ENCODE measurements around the gene MELK. TPM values are rescaled to one million over a fixed set of nuclear protein-coding genes. Genes with fewer than 3 reads are reported as not detected.

Gene MELK
- total RNA-seq, 2 experiments from 2014 or later, result 44.3 to 49.5 TPM

GRCh38 chr9:36676778-36677485, 104.2 kb downstream of the MELK start:
- Mint-ChIP-seq H3K9me3 (no peaks in the 10 kb centered on the region), H3K36me3 (ENCODE audit: low read depth) (peaks cover 48% of the 10 kb centered on the region), H3K27me3 (no peaks in the 10 kb centered on the region), H3K27ac (peak overlapping the region; percentile 45), H3K4me1 (ENCODE audit: low read depth) (peaks cover 16% of the 10 kb centered on the region), H3K4me3 (no peak overlapping the region)
- CTCF ChIA-PET, result interaction anchor here (1.1 to 1.4 kb wide), 2 partner anchors 44 to 52 kb away, joined by 3 to 4 read pairs; no protein-coding TSS in a partner anchor
- POLR2A ChIA-PET, result no interaction called here
- DNase-seq (no peak), ATAC-seq (peak; percentile 60)
- intact Hi-C loops (cut with micrococcal nuclease), result no loop called here
- no peak for TF ChIP-seq CTCF (IDR thresholded peaks at IDR 0.05)

GRCh38 chr9:36677611-36678010, 104.9 kb downstream of the MELK start:
- ATAC-seq (no peak), DNase-seq (no peak)
- no peak overlapping the region for H3K4me3 Mint-ChIP-seq
- H3K27me3 Mint-ChIP-seq, result no peaks in the 10 kb centered on the region
- CTCF ChIA-PET, result interaction anchor here (1.1 to 1.4 kb wide), 2 partner anchors 45 to 51 kb away, joined by 3 to 4 read pairs; no protein-coding TSS in a partner anchor
- intact Hi-C loops (cut with micrococcal nuclease), result no loop called here
- no peaks in the 10 kb centered on the region for H3K9me3 Mint-ChIP-seq
- no peak for TF ChIP-seq CTCF (IDR thresholded peaks at IDR 0.05)
- peaks cover 44% of the 10 kb centered on the region for H3K36me3 Mint-ChIP-seq (ENCODE audit: low read depth)
- H3K27ac Mint-ChIP-seq, result no peak overlapping the region
- POLR2A ChIA-PET, result no interaction called here
- peaks cover 16% of the 10 kb centered on the region for H3K4me1 Mint-ChIP-seq (ENCODE audit: low read depth)

DNA sequence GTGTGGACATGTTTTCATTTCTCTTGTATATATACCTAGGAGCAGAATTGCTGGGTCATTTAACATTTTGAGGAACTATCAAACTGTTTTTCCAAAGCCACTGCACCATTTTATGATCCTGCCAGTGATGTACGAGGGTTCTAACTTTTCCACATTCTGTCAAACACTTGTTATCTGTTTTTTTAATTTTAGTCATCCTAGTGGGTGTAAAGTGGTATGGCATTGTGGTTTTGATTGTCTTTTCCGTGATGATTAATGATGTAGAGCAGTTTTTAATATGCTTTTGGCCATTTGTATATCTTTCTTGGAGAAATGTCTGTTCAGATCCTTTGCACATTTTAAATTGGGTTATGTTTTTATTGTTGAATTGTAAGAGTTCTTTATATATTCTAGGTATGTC, 107.0 kb downstream of the MELK start:
- DNase-seq (no peak), ATAC-seq (no peak)
- intact Hi-C loops (cut with micrococcal nuclease), result no loop called here
- peaks cover 42% of the 10 kb centered on the region for H3K36me3 Mint-ChIP-seq (ENCODE audit: low read depth)
- ChIA-PET POLR2A (no interaction called here), CTCF (no interaction called here)
- peaks cover 16% of the 10 kb centered on the region for H3K4me1 Mint-ChIP-seq (ENCODE audit: low read depth)
- H3K4me3 Mint-ChIP-seq, result no peak overlapping the region
- TF ChIP-seq CTCF (IDR thresholded peaks at IDR 0.05), result no peak
- H3K27ac Mint-ChIP-seq, result no peak overlapping the region
- H3K27me3 Mint-ChIP-seq, result no peaks in the 10 kb centered on the region
- H3K9me3 Mint-ChIP-seq, result peaks cover 5% of the 10 kb centered on the region

DNA sequence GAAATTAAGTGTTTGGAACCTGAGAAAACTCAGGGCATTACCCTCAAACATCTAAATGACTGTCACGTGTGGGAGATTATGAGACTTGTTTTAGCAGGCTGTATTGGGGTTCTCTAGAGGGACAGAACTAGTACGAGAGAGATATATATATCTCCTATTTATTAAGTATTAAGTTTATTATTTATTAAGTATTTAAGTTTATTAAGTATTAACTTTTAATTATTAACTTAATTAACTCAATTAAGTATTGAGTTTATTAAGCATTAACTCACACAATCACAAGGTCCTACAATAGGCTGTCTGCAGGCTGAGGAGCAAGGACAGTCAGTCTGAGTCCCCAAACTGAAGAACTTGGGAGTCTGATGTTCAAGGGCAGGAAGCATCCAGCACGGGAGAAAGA, 113.8 kb downstream of the MELK start:
- POLR2A ChIA-PET, result no interaction called here
- peaks cover 5% of the 10 kb centered on the region for H3K27me3 Mint-ChIP-seq
- no peak overlapping the region for H3K4me3 Mint-ChIP-seq
- no peak for ATAC-seq
- H3K27ac Mint-ChIP-seq, result no peak overlapping the region
- peaks cover 5% of the 10 kb centered on the region for H3K9me3 Mint-ChIP-seq
- H3K4me1 Mint-ChIP-seq (ENCODE audit: low read depth), result no peaks in the 10 kb centered on the region
- H3K36me3 Mint-ChIP-seq (ENCODE audit: low read depth), result peaks cover 4% of the 10 kb centered on the region
- DNase-seq, result no peak
- TF ChIP-seq CTCF (IDR thresholded peaks at IDR 0.05), result no peak
- intact Hi-C loops (cut with micrococcal nuclease), result no loop called here
- CTCF ChIA-PET, result no interaction called here

DNA sequence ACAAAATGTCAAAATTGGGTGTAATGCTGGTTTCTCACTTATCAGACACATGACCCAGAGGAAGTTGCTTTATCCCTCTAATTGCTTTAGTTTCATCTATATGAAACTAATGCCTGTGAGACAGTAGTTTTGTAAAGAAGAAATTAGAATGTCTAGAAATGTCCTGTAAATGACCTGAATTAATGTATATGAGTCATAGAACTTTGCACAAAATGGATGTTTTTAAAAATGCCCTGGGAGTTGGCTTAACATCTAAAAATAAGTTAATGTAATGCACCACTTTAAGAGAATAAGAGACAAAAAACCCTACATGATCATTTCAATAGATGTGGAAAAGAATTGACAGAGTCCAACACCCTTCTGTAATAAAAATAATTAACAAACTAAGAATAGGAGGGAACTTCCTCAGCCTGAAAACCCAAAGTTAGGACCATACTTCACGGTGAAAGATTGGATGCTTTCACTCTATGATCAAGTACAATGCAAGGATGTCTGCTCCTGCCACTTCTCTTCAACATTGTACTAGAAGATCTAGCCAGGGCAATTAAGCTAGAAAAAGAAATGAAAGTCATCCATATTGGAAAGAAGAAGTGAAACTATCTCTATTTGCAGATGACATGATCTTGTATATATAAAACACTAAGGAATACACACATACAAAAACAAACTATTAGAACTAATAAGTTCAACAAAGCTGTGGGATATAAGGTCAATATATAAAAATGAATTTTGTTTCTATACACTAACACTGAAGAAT, 117.9 kb downstream of the MELK start:
- ATAC-seq (no peak), DNase-seq (no peak)
- H3K36me3 Mint-ChIP-seq (ENCODE audit: low read depth), result no peaks in the 10 kb centered on the region
- intact Hi-C loops (cut with micrococcal nuclease), result no loop called here
- peaks cover 7% of the 10 kb centered on the region for H3K27me3 Mint-ChIP-seq
- H3K4me1 Mint-ChIP-seq (ENCODE audit: low read depth), result no peaks in the 10 kb centered on the region
- TF ChIP-seq CTCF (IDR thresholded peaks at IDR 0.05), result no peak
- POLR2A ChIA-PET, result no interaction called here
- CTCF ChIA-PET, result interaction anchor here (0.6 kb wide), 1 partner anchor 51 kb away, joined by 3 read pairs; no protein-coding TSS in a partner anchor
- no peak overlapping the region for H3K4me3 Mint-ChIP-seq
- no peaks in the 10 kb centered on the region for H3K9me3 Mint-ChIP-seq
- no peak overlapping the region for H3K27ac Mint-ChIP-seq

Measured in activated CD8-positive, alpha-beta T cell treated with anti-CD3 and anti-CD28 coated beads for 36 hours (primary cell).